Measurements from ENCODE around the gene TMEM184B.

TMEM184B gene

DNA sequence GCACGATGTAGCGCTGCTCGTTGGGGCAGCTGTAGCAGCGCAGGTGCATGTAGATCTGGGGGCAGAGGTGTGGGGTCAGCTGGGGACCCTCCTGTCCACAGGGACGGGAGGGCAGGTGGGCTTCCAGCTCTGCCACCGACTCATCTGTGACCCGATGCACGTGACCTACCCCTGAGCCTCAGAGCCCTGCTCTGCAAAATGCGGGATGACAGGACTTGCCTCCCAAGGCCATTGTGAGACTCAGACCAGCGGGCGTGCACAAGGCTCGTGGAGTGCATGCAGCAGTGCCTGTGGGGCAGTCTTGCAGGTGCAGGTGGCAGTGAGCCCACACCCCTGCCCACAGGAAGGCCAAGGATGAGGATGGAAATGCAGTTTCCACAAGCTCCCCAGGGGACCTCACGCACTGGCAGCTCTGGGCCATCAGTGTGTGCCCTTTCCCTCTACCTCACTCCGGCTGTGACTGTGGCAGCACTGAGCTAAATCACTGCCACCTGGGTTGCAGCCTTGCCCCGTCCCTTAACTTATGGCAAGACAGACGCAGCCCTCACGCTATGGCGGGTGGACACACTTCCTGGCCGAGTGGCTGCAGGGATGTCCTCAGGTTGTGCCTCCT lies 26.7 kb downstream of the TMEM184B start:
- Histone ChIP-seq H3K4me2 (ENCODE audit: low read length) (peak overlapping the region; percentile 18; the same call in 1 of the 2 replicates), H3K9me3 (ENCODE audit: control insufficient read depth, insufficient read depth, low read length) (no peaks in the 10 kb centered on the region), H3F3A (ENCODE audit: control insufficient read depth, insufficient read depth) (no peaks in the 10 kb centered on the region), H4K20me1 (ENCODE audit: control insufficient read depth, insufficient read depth, low read depth, low read length) (no peaks in the 10 kb centered on the region), H3K4me1 (ENCODE audit: control insufficient read depth, low read length) (peaks cover 23% of the 10 kb centered on the region), H3K9me2 (replicated peaks; ENCODE audit: control insufficient read depth, low read length) (no peaks in the 10 kb centered on the region), H3K27ac (ENCODE audit: low read depth, low read length) (no peak overlapping the region), H3K4me3 (ENCODE audit: low read length) (no peak overlapping the region), H3K79me2 (ENCODE audit: control insufficient read depth, low read length) (no peaks in the 10 kb centered on the region), H3K27me3 (ENCODE audit: control insufficient read depth, low read length) (no peaks in the 10 kb centered on the region), H3K36me3 (ENCODE audit: control insufficient read depth, low read length) (no peaks in the 10 kb centered on the region)
- TF ChIP-seq EZH2phosphoT487 (IDR thresholded peaks at IDR 0.05; ENCODE audit: borderline replicate concordance, low read length) (no peak), CTCF (IDR thresholded peaks at IDR 0.05; ENCODE audit: low read depth, low read length, poor library complexity, severe bottlenecking) (no peak)

GRCh38 chr22:38244106-38244505 lies 28.7 kb downstream of the TMEM184B start:
- Histone ChIP-seq H3K27ac (ENCODE audit: low read depth, low read length) (no peak overlapping the region), H3K4me2 (ENCODE audit: low read length) (no peak overlapping the region), H3K9me3 (ENCODE audit: control insufficient read depth, insufficient read depth, low read length) (no peaks in the 10 kb centered on the region), H3K79me2 (ENCODE audit: control insufficient read depth, low read length) (no peaks in the 10 kb centered on the region), H3K4me3 (ENCODE audit: low read length) (no peak overlapping the region), H3K9me2 (replicated peaks; ENCODE audit: control insufficient read depth, low read length) (no peaks in the 10 kb centered on the region), H3K4me1 (ENCODE audit: control insufficient read depth, low read length) (peaks cover 23% of the 10 kb centered on the region), H3F3A (ENCODE audit: control insufficient read depth, insufficient read depth) (no peaks in the 10 kb centered on the region), H3K27me3 (ENCODE audit: control insufficient read depth, low read length) (no peaks in the 10 kb centered on the region), H3K36me3 (ENCODE audit: control insufficient read depth, low read length) (no peaks in the 10 kb centered on the region), H4K20me1 (ENCODE audit: control insufficient read depth, insufficient read depth, low read depth, low read length) (no peaks in the 10 kb centered on the region)
- no peak for TF ChIP-seq CTCF (IDR thresholded peaks at IDR 0.05; ENCODE audit: low read depth, low read length, poor library complexity, severe bottlenecking)
- no peak for TF ChIP-seq EZH2phosphoT487 (IDR thresholded peaks at IDR 0.05; ENCODE audit: borderline replicate concordance, low read length)

DNA sequence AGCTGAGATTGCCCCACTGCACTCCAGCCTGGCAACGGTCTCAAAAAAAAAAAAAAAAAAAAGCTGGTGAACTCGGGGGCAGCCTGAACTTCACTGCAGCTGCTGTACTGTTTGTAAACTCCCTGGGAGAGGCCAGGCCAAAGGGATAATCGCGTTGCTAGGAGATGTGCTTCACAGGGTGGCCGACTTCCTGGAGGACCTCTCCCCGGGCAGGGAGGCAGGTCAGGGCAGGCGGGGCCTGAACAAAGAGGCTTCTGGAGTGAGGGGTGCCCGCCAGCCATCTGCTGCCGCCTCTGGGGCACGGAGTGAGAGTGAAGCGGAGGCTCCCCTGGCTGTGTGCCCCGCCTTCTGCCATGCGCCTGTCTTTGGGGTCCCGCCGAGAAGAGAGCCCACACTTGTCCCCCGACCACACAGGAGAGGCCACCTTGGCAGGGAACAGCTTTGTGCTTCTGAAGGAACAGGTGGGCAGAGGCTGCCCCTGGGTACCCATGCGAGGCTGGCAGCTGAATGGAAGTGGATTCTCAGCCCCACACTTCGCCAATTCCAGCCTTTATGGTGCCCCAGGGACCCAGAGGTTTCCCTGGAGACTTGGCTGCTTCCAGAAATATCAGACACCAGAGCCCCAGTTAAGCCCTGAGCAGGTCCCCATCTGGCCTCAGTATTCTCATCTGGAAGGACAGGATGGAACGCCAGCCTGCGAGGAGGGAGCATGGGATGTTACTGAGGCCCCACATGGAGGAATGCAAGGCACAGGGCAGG lies 29.6 kb downstream of the TMEM184B start:
- TF ChIP-seq EZH2phosphoT487 (IDR thresholded peaks at IDR 0.05; ENCODE audit: borderline replicate concordance, low read length) (no peak), CTCF (IDR thresholded peaks at IDR 0.05; ENCODE audit: low read depth, low read length, poor library complexity, severe bottlenecking) (no peak)
- Histone ChIP-seq H3K9me3 (ENCODE audit: control insufficient read depth, insufficient read depth, low read length) (no peaks in the 10 kb centered on the region), H3K4me3 (ENCODE audit: low read length) (no peak overlapping the region), H3K79me2 (ENCODE audit: control insufficient read depth, low read length) (no peaks in the 10 kb centered on the region), H3K27ac (ENCODE audit: low read depth, low read length) (no peak overlapping the region), H3K36me3 (ENCODE audit: control insufficient read depth, low read length) (no peaks in the 10 kb centered on the region), H3F3A (ENCODE audit: control insufficient read depth, insufficient read depth) (no peaks in the 10 kb centered on the region), H3K4me2 (ENCODE audit: low read length) (no peak overlapping the region), H3K9me2 (replicated peaks; ENCODE audit: control insufficient read depth, low read length) (no peaks in the 10 kb centered on the region), H3K27me3 (ENCODE audit: control insufficient read depth, low read length) (no peaks in the 10 kb centered on the region), H4K20me1 (ENCODE audit: control insufficient read depth, insufficient read depth, low read depth, low read length) (no peaks in the 10 kb centered on the region), H3K4me1 (ENCODE audit: control insufficient read depth, low read length) (peaks cover 23% of the 10 kb centered on the region)
